SK-N-SH treated with all-trans-retinoic acid at 6 μM for 48 hours (cell line): ENCODE data around the gene OTUD1.

ENCODE experiments used
- ATAC-seq: fragments of 200-7000 bp; cut with Tn5 transposase; 3 replicates; pipeline ENCODE4 v1.9.1; 2020; ENCODE audit warnings: mild to moderate bottlenecking, moderate library complexity
- ARNTL ChIP-seq: fragments of 450-650 bp; formaldehyde crosslinking; IDR thresholded peaks from 2 replicates; pipeline ENCODE4 v1.5.0; 2020; ENCODE audit warnings: low read depth, mild to moderate bottlenecking, moderate library complexity, borderline replicate concordance
- BACH2 ChIP-seq: fragments of 250-450 bp; sonication (Bioruptor Pico); IDR thresholded peaks from 2 replicates; pipeline ENCODE4 v1.9.0; 2021; ENCODE audit warnings: mild to moderate bottlenecking, borderline replicate concordance
- CSDC2 ChIP-seq: fragments of 250-450 bp; sonication (Bioruptor Pico); IDR thresholded peaks from 2 replicates; pipeline ENCODE4 v1.5.0; 2020; ENCODE audit warnings: mild to moderate bottlenecking, moderate library complexity
- ESRRG ChIP-seq: fragments of 250-450 bp; sonication (Bioruptor Pico); IDR thresholded peaks from 2 replicates; pipeline ENCODE4 v1.6.1; 2021; ENCODE audit warnings: mild to moderate bottlenecking
- GLIS3 ChIP-seq: fragments of 250-450 bp; sonication (Bioruptor Pico); IDR thresholded peaks from 2 replicates; pipeline ENCODE4 v1.5.0; 2020; ENCODE audit warnings: mild to moderate bottlenecking, moderate library complexity
- ISL1 ChIP-seq: fragments of 250-450 bp; sonication (Bioruptor Pico); IDR thresholded peaks from 2 replicates; pipeline ENCODE4 v2.1.2; 2022; ENCODE audit warnings: mild to moderate bottlenecking, moderate library complexity
- OSR1 ChIP-seq: fragments of 250-450 bp; sonication (Bioruptor Pico); IDR thresholded peaks from 2 replicates; pipeline ENCODE4 v1.8.0; 2022; ENCODE audit warnings: moderate library complexity, mild to moderate bottlenecking, inconsistent platforms
- PPARA ChIP-seq: fragments of 250-450 bp; sonication (Bioruptor Pico); IDR thresholded peaks from 2 replicates; pipeline ENCODE4 v1.5.0; 2020; ENCODE audit warnings: mild to moderate bottlenecking, borderline replicate concordance
- RARB ChIP-seq: fragments of 250-450 bp; sonication (Bioruptor Pico); IDR thresholded peaks from 2 replicates; pipeline ENCODE4 v1.8.0; 2021; ENCODE audit warnings: mild to moderate bottlenecking, moderate library complexity
- SNAI2 ChIP-seq: fragments of 250-450 bp; sonication (Bioruptor Pico); IDR thresholded peaks from 2 replicates; pipeline ENCODE4 v1.5.0; 2020; ENCODE audit warnings: mild to moderate bottlenecking, moderate library complexity
- TCF4 ChIP-seq: fragments of 250-450 bp; sonication (Bioruptor Pico); IDR thresholded peaks from 2 replicates; pipeline ENCODE4 v1.8.0; 2021; ENCODE audit warnings: mild to moderate bottlenecking, moderate library complexity, borderline replicate concordance
- TOX ChIP-seq: fragments of 250-450 bp; sonication (Bioruptor Pico); IDR thresholded peaks from 2 replicates; pipeline ENCODE4 v1.8.0; 2021; ENCODE audit warnings: mild to moderate bottlenecking, moderate library complexity, borderline replicate concordance
- ZC3H10 ChIP-seq: fragments of 250-450 bp; sonication (Bioruptor Pico); IDR thresholded peaks from 2 replicates; pipeline ENCODE4 v1.5.1; 2021; ENCODE audit warnings: mild to moderate bottlenecking, moderate library complexity
- ZFP3 ChIP-seq: fragments of 250-450 bp; sonication (Bioruptor Pico); IDR thresholded peaks from 2 replicates; pipeline ENCODE4 v1.5.0; 2020; ENCODE audit warnings: mild to moderate bottlenecking, moderate library complexity
- ZFP30 ChIP-seq: fragments of 450-650 bp; formaldehyde crosslinking; IDR thresholded peaks from 2 replicates; pipeline ENCODE4 v1.5.0; 2022; ENCODE audit warnings: mild to moderate bottlenecking, moderate library complexity
- ZNF565 ChIP-seq: fragments of 450-650 bp; formaldehyde crosslinking; conservative IDR thresholded peaks from 2 replicates; pipeline ENCODE4 v1.5.0; 2020; ENCODE audit warnings: low read depth, mild to moderate bottlenecking, moderate library complexity
- ZNF70 ChIP-seq: fragments of 450-650 bp; formaldehyde crosslinking; IDR thresholded peaks from 2 replicates; pipeline ENCODE4 v1.5.0; 2020; ENCODE audit warnings: mild to moderate bottlenecking, moderate library complexity
- ZNF8 ChIP-seq: fragments of 450-650 bp; formaldehyde crosslinking; IDR thresholded peaks from 2 replicates; pipeline ENCODE4 v1.5.0; 2020; ENCODE audit warnings: mild to moderate bottlenecking, moderate library complexity
- TF ChIP-seq, protein P1 (sequence below): fragments of 250-450 bp; sonication (Bioruptor Pico); IDR thresholded peaks from 2 replicates; pipeline ENCODE4 v1.5.1; 2020; ENCODE audit warnings: low read depth, mild to moderate bottlenecking, moderate library complexity
- TF ChIP-seq, protein P2 (sequence below): fragments of 250-450 bp; sonication (Bioruptor Pico); IDR thresholded peaks from 2 replicates; pipeline ENCODE4 v1.5.1; 2021; ENCODE audit warnings: mild to moderate bottlenecking, moderate library complexity
- TF ChIP-seq, protein P3 (sequence below): fragments of 250-450 bp; sonication (Bioruptor Pico); IDR thresholded peaks from 2 replicates; pipeline ENCODE4 v1.8.0; 2020; ENCODE audit warnings: mild to moderate bottlenecking, moderate library complexity, borderline replicate concordance

Gene OTUD1

DNA sequence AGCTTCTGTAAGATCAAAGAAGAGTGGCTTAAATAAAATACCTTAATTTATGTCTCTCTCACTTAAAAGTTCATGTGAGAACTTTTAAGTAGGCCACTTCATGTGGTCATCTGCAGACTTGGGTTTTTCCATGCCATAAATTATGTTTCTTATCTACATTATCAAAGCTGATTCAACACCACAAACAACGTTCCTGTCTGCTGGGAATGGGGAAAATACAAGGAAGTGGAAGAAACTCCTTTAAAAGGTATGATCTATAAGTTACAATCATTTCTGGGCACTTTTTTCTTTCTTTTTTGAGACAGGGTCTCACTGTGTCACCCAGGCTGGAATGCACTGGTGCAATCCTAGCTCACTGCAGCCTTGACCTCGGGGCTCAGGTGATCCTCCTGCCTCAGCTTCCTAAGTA lies 16.9 kb upstream of the OTUD1 start:
- no peak for ATAC-seq

DNA sequence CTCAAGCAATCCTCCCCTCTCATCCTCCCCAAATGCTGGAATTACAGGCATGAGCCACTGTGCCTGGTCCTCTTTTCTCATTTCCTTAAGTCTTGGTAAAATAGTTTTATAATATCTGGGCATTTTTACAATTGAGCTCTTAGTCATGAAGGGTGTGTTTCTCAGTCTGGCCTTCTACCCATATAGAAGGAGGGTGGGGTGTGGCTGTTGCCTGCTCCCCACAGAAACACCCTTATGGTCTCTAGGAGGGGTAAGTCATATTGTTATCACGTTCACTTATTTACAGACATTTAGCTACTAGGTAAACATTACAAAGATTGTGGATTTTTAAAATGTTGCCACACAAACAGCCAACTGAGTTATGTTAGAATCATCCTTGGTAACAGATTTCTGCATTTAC lies 6.7 kb upstream of the OTUD1 start:
- TF ChIP-seq ARNTL (CRISPR knock-in tag) (no peak), OSR1 (CRISPR knock-in tag) (no peak), ZNF8 (no peak), CSDC2 (CRISPR knock-in tag) (no peak), GLIS3 (no peak)
- no peak for ATAC-seq

More for the DNA sequence above, 16.9 kb upstream of the OTUD1 start:
- TF ChIP-seq BACH2 (no peak), CSDC2 (CRISPR knock-in tag) (no peak), ZNF70 (no peak), RARB (CRISPR knock-in tag) (no peak), ZNF565 (CRISPR knock-in tag) (no peak), ZFP30 (CRISPR knock-in tag) (no peak), ZC3H10 (CRISPR knock-in tag) (no peak), TCF4 (CRISPR knock-in tag) (no peak), ZNF8 (no peak)
- TF ChIP-seq, protein P1, sequence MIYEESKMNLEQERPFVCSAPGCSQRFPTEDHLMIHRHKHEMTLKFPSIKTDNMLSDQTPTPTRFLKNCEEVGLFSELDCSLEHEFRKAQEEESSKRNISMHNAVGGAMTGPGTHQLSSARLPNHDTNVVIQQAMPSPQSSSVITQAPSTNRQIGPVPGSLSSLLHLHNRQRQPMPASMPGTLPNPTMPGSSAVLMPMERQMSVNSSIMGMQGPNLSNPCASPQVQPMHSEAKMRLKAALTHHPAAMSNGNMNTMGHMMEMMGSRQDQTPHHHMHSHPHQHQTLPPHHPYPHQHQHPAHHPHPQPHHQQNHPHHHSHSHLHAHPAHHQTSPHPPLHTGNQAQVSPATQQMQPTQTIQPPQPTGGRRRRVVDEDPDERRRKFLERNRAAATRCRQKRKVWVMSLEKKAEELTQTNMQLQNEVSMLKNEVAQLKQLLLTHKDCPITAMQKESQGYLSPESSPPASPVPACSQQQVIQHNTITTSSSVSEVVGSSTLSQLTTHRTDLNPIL (CRISPR knock-in tag) = no peak

DNA sequence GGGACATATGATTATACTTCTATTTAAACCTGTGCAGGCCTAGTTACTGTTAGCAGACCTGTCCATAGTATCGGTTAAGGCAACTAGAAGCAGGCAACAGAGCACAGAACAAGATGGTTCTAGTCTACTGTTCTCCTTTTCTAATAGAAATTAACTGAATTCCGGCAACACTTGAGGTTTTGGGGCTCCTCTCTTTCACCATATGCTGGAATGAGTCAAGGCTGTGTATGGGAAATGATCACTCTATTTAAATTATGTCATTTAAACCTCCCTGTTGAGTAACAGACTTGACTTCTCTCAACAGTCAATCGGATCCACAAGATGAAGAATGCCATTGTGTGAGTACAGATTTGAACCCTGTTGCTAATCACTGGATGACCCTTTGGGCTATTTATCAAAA lies 6.2 kb upstream of the OTUD1 start:
- no peak for ATAC-seq
- TF ChIP-seq TCF4 (CRISPR knock-in tag) (no peak), ZNF70 (no peak), GLIS3 (no peak), SNAI2 (CRISPR knock-in tag) (no peak), ARNTL (CRISPR knock-in tag) (no peak), ZFP3 (CRISPR knock-in tag) (no peak), TOX (no peak), OSR1 (CRISPR knock-in tag) (no peak)
- TF ChIP-seq, protein P2, sequence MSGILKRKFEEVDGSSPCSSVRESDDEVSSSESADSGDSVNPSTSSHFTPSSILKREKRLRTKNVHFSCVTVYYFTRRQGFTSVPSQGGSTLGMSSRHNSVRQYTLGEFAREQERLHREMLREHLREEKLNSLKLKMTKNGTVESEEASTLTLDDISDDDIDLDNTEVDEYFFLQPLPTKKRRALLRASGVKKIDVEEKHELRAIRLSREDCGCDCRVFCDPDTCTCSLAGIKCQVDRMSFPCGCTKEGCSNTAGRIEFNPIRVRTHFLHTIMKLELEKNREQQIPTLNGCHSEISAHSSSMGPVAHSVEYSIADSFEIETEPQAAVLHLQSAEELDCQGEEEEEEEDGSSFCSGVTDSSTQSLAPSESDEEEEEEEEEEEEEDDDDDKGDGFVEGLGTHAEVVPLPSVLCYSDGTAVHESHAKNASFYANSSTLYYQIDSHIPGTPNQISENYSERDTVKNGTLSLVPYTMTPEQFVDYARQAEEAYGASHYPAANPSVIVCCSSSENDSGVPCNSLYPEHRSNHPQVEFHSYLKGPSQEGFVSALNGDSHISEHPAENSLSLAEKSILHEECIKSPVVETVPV (CRISPR knock-in tag) = no peak

DNA sequence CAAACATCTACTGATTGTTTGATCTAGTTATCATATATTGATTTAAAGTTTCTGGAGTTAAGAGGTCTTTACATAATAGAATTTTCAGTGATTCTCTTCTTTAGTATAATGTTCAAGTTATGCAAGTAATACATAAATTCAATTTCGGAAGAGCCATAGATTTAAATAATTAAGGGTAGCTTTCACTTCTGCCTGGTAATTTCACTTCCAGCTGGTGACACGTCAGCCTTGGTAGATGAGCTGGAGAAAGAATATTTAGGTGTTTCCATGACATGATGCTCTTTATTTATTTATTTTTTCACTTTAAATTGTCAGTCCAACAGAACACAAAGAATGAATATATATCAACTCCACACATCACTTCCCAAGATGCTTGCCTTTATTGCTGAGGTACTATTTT lies 5.2 kb upstream of the OTUD1 start:
- TF ChIP-seq GLIS3 (no peak), ISL1 (CRISPR knock-in tag) (no peak), CSDC2 (CRISPR knock-in tag) (no peak), TCF4 (CRISPR knock-in tag) (no peak), RARB (CRISPR knock-in tag) (no peak), ARNTL (CRISPR knock-in tag) (no peak), TOX (no peak), PPARA (CRISPR knock-in tag) (no peak), SNAI2 (CRISPR knock-in tag) (no peak), ZFP3 (CRISPR knock-in tag) (no peak), ZNF8 (no peak)
- TF ChIP-seq, protein P3, sequence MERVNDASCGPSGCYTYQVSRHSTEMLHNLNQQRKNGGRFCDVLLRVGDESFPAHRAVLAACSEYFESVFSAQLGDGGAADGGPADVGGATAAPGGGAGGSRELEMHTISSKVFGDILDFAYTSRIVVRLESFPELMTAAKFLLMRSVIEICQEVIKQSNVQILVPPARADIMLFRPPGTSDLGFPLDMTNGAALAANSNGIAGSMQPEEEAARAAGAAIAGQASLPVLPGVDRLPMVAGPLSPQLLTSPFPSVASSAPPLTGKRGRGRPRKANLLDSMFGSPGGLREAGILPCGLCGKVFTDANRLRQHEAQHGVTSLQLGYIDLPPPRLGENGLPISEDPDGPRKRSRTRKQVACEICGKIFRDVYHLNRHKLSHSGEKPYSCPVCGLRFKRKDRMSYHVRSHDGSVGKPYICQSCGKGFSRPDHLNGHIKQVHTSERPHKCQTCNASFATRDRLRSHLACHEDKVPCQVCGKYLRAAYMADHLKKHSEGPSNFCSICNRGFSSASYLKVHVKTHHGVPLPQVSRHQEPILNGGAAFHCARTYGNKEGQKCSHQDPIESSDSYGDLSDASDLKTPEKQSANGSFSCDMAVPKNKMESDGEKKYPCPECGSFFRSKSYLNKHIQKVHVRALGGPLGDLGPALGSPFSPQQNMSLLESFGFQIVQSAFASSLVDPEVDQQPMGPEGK = no peak
- TF ChIP-seq, protein P2 (CRISPR knock-in tag) = no peak
- ATAC-seq = no peak

DNA sequence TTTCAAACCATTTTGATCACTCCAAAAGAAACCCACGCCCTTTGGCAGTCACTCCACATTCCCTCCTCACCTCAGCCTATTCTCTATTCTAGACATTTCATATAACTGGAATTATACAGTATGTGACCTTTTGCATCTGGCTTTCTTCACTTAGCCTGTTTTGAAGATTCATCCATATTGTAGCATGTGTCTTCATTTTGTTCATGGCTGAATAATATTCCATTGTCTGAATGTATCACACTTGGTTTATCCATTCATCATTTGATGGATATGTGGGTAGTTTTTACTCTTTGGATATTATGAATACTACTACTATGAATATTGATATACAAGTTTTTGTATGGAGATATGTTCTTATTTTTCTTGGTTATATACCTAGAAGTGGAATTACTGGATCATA lies 3.5 kb upstream of the OTUD1 start:
- ATAC-seq = no peak
- TF ChIP-seq, protein P1 (CRISPR knock-in tag) = no peak
- TF ChIP-seq SNAI2 (CRISPR knock-in tag) (no peak), BACH2 (no peak), ZC3H10 (CRISPR knock-in tag) (no peak), ZNF70 (no peak), ISL1 (CRISPR knock-in tag) (no peak), PPARA (CRISPR knock-in tag) (no peak), ZNF8 (no peak), ZNF565 (CRISPR knock-in tag) (no peak), ESRRG (no peak), CSDC2 (CRISPR knock-in tag) (no peak), TOX (no peak), GLIS3 (no peak), RARB (CRISPR knock-in tag) (no peak), ARNTL (CRISPR knock-in tag) (no peak), OSR1 (CRISPR knock-in tag) (no peak)
- TF ChIP-seq, protein P2 (CRISPR knock-in tag) = no peak
